ENCODE data around the gene KLF15.

KLF15 gene

DNA sequence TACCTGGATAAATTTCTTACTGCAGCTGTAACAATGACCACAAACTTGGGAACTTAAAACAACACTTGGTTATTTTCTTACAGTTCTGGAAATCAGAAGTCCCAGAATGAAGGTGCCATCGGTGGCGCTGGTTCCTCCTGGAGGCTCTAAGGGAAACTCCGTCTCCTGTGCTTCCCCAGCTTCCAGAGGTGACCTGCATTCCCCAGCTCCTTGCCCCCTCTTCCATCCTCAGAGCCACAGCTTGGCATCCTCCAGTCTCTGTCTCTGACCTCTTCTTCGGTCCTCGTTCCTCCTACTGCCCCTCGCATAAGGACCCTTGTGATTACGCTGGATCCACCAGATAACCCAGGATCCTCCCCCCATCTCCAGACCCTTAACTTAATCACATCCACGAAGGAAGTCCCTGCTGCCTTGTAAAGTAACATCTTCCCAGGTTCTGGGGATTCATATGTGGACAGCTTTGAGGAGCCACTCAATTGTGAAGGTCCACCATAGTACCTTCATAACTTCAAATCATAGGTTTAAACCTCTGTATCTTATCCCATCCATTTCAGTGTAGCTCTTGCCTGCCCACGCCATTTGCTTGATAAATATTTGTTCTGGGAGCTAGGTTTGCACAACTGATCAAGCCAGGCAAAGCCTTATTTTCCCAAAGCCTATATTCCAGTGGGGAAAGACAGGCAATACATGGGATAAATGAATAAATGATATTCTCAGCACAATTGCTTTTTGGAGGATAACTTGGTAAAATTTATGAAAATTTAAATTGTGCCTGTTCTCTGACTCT is 34.8 kb downstream of the KLF15 start:
- no peak overlapping the region for H3K27ac ChIP-seq
- H3K27me3 ChIP-seq (ENCODE audit: insufficient read depth, low read depth, severe bottlenecking): no peaks in the 10 kb centered on the region
- H3K9me3 ChIP-seq (ENCODE audit: severe bottlenecking): no peaks in the 10 kb centered on the region
- no peak overlapping the region for H3K4me3 ChIP-seq (ENCODE audit: low read depth, low read length)
- no peak for DNase-seq
- no peaks in the 10 kb centered on the region for H3K36me3 ChIP-seq
- TF ChIP-seq, protein P1, sequence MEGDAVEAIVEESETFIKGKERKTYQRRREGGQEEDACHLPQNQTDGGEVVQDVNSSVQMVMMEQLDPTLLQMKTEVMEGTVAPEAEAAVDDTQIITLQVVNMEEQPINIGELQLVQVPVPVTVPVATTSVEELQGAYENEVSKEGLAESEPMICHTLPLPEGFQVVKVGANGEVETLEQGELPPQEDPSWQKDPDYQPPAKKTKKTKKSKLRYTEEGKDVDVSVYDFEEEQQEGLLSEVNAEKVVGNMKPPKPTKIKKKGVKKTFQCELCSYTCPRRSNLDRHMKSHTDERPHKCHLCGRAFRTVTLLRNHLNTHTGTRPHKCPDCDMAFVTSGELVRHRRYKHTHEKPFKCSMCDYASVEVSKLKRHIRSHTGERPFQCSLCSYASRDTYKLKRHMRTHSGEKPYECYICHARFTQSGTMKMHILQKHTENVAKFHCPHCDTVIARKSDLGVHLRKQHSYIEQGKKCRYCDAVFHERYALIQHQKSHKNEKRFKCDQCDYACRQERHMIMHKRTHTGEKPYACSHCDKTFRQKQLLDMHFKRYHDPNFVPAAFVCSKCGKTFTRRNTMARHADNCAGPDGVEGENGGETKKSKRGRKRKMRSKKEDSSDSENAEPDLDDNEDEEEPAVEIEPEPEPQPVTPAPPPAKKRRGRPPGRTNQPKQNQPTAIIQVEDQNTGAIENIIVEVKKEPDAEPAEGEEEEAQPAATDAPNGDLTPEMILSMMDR (IDR thresholded peaks at IDR 0.05; ENCODE audit: low read depth, low read length): no peak

DNA sequence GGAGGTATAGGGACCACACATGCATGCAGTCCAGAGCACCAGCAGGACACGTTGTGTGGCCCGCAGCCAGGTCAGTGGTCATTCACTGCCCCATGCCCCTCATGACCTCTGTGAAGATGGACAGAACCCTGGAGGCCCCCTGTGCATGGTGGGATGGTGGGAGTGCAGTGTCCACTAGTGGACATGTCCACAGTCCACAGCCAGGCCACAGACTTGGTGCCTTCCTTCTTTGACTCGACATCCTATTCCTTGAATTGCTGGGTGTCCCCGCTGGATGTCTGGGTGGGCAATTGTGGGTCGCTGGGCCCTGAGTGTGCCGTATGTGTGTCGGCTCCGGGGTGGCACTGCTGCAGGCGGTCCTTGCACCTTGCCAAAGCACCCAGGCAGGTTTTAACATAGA is 35.7 kb downstream of the KLF15 start:
- DNase-seq: no peak
- TF ChIP-seq, protein P1 (IDR thresholded peaks at IDR 0.05; ENCODE audit: low read depth, low read length): no peak
- Histone ChIP-seq H3K9me3 (ENCODE audit: severe bottlenecking) (no peaks in the 10 kb centered on the region), H3K27ac (no peak overlapping the region), H3K27me3 (ENCODE audit: insufficient read depth, low read depth, severe bottlenecking) (no peaks in the 10 kb centered on the region), H3K36me3 (no peaks in the 10 kb centered on the region), H3K4me3 (ENCODE audit: low read depth, low read length) (no peak overlapping the region)

DNA sequence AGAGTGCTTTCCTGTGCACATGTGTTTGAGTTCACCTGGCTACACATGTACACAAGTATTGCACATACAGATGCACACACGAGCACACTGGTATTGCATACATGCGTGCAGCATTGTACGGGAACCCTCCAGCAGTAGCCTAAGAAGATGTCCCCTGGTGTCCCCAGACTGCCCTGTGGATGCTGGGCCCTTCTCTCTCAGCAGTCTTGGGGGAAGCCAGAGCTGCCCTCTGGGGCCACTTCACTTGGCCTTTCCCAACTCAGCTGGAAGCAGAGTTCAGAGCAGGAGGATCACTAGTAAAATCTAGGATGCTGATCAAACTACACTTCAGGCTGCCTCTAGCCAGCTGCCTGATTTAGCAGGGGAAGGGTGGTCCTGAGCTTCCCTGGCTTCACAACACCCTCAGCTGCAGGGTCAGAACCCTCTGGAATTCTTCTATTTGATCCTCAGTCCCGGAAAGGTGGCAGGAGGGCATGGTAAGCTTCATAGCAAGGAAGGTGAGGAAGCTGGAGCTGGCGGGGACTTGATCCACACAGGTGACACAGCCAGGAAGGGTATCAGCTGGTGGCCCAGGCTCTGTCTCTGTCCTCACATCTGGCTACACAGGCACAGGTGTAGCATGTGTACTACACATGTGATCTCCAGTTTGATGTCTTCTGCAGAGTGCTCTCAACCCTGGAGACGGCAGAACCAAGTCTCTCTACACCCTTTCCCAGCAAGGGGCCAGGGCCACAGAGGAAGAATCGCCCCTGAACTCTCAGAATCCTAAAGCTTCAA is 36.5 kb downstream of the KLF15 start:
- H3K36me3 ChIP-seq: no peaks in the 10 kb centered on the region
- no peak overlapping the region for H3K27ac ChIP-seq
- no peaks in the 10 kb centered on the region for H3K9me3 ChIP-seq (ENCODE audit: severe bottlenecking)
- TF ChIP-seq, protein P1 (IDR thresholded peaks at IDR 0.05; ENCODE audit: low read depth, low read length): no peak
- no peak overlapping the region for H3K4me3 ChIP-seq (ENCODE audit: low read depth, low read length)
- H3K27me3 ChIP-seq (ENCODE audit: insufficient read depth, low read depth, severe bottlenecking): no peaks in the 10 kb centered on the region
- DNase-seq: no peak

DNA sequence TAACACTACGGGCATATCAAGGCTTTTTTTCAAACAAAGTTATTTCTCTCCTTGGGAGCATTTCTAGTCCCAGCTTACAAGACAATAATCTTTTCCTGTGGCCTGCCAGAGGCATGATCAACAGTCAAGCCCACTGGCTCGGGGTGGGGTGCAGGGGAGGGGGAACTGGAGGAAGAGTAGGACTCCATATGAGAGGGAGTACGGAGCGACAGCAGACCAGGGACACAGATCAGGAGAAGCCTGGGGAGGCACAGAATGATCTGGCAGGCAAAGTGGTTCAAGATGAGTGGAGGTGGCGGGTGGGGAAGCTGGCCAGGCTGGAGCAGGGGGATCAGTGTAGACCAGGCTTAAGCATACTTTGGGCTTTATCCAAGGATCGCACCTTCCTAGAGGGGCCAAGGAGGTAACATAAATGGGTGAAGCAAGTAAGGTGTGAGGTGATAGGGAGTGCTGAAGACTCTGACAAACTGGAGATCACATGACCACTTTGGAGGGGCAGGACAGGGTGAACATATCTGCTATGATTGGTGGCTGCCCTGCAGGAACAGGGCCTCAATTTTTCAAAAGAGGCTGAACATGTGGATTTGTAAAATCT is 37.4 kb downstream of the KLF15 start:
- Histone ChIP-seq H3K27ac (no peak overlapping the region), H3K36me3 (no peaks in the 10 kb centered on the region), H3K27me3 (ENCODE audit: insufficient read depth, low read depth, severe bottlenecking) (no peaks in the 10 kb centered on the region), H3K9me3 (ENCODE audit: severe bottlenecking) (no peaks in the 10 kb centered on the region), H3K4me3 (ENCODE audit: low read depth, low read length) (no peak overlapping the region)
- DNase-seq: no peak
- TF ChIP-seq, protein P1 (IDR thresholded peaks at IDR 0.05; ENCODE audit: low read depth, low read length): no peak

DNA sequence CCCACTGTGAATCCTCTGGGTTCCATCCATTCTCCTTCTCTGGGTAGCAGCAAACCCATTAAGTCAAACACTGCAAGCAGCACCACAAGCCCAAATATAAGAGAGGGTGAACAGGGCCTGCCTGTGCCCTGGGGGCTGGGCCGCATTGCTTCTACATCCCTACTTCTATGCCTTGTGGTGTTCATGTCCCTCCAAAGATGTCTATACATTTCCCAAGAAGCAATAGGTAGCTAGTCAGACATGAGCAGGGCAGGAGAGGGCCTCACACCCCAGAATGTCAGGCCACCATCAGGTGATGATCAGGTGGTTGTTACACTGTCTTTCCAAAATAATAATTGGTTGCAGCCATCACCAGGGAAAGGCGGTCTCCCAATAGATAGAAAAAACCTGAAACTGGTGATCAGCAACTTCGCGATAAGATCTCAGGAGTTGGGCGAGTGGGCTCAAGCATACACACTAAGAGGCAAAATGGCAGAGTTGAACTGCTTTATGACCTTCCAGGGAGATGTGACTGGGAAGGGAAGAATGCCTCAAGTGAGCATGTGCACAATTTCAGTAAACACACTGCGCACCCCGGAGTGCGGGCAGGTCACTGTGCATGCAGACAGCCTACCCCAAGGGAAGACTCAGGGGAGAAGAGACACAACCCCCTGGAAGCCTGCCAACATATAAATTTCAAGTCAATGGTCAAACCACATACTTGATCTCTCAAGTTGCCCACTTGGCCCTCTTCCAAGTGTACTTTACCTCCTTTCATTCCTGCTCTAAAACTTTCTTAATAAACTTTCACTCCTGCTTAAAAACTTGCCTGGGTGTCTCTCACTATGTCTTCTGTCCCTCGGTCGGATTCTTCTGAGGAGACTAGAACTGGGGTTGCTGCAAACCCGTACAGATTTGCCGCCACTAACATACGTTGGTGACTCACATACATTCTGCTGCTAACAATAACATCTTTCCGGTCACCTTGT is 39.9 kb downstream of the KLF15 start:
- TF ChIP-seq, protein P1 (IDR thresholded peaks at IDR 0.05; ENCODE audit: low read depth, low read length): no peak
- H3K4me3 ChIP-seq (ENCODE audit: low read depth, low read length): no peak overlapping the region
- H3K27ac ChIP-seq: no peak overlapping the region
- no peaks in the 10 kb centered on the region for H3K36me3 ChIP-seq
- no peak for DNase-seq
- no peaks in the 10 kb centered on the region for H3K27me3 ChIP-seq (ENCODE audit: insufficient read depth, low read depth, severe bottlenecking)
- H3K9me3 ChIP-seq (ENCODE audit: severe bottlenecking): no peaks in the 10 kb centered on the region
